Gastrocnemius medialis (tissue), 4 donors: ENCODE measurements around the gene PGM2L1.

Experiments
- POLR2A ChIP-seq, 2 donors: fragments of 450-650 bp; IDR thresholded peaks; one replicate each; pipeline ENCODE4 v1.6.1; 2017; ENCODE audit warnings: antibody characterized with exemption in 2 of 2, mild to moderate bottlenecking in 2 of 2, moderate library complexity in 2 of 2
- TF ChIP-seq, protein P1 (sequence below), 5 experiments: fragments of 450-650 bp in 3 of 5; fragments of 200-600 bp in 2 of 5; sonication (generic) in 2 of 5; IDR thresholded peaks in 4 of 5; conservative IDR thresholded peaks in 1 of 5; 1 replicate in 4 of 5; 2 replicates in 1 of 5; pipeline ENCODE4 v1.5.1; 2016 to 2019; ENCODE audit warnings: antibody characterized with exemption in 5 of 5, mild to moderate bottlenecking in 3 of 5, moderate library complexity in 3 of 5

- TF ChIP-seq, protein P1, sequence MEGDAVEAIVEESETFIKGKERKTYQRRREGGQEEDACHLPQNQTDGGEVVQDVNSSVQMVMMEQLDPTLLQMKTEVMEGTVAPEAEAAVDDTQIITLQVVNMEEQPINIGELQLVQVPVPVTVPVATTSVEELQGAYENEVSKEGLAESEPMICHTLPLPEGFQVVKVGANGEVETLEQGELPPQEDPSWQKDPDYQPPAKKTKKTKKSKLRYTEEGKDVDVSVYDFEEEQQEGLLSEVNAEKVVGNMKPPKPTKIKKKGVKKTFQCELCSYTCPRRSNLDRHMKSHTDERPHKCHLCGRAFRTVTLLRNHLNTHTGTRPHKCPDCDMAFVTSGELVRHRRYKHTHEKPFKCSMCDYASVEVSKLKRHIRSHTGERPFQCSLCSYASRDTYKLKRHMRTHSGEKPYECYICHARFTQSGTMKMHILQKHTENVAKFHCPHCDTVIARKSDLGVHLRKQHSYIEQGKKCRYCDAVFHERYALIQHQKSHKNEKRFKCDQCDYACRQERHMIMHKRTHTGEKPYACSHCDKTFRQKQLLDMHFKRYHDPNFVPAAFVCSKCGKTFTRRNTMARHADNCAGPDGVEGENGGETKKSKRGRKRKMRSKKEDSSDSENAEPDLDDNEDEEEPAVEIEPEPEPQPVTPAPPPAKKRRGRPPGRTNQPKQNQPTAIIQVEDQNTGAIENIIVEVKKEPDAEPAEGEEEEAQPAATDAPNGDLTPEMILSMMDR (IDR thresholded peaks at IDR 0.05 in 4 of 5, conservative IDR thresholded peaks at IDR 0.05 in 1 of 5) = no peak
- no peak for TF ChIP-seq POLR2A (IDR thresholded peaks at IDR 0.05)
Measured at GRCh38 chr11:74377689-74378088, 20.5 kb downstream of the PGM2L1 start.
